GM21381 (cell line): ENCODE measurements around the gene ZNF268.

Experiments
- ATAC-seq: cut with Tn5 transposase; IDR thresholded peaks from one replicate; pipeline ENCODE4 v1.9.1; 2021; ENCODE audit warnings: mild to moderate bottlenecking, moderate library complexity; ENCODE audit not compliant: unreplicated experiment

ZNF268 gene

GRCh38 chr12:133181238-133181959 lies at the start of gene ZNF268:
Gene ZNF268, plus strand, starts transcription at chr12:133181495. Its CDS starts 503 bp downstream, at chr12:133181998.
- ATAC-seq: peak; percentile 93

GRCh38 chr12:133135747-133136146 lies 45.5 kb upstream of the ZNF268 start:
- ATAC-seq: no peak

GRCh38 chr12:133145981-133146380 lies 35.3 kb upstream of the ZNF268 start:
- no peak for ATAC-seq

GRCh38 chr12:133156125-133156690 lies 25.1 kb upstream of the ZNF268 start:
- ATAC-seq: no peak

- ATAC-seq: no peak
Measured at GRCh38 chr12:133165776-133166175, 15.5 kb upstream of the ZNF268 start.

GRCh38 chr12:133172491-133172890 lies 8.8 kb upstream of the ZNF268 start:
- no peak for ATAC-seq

- no peak for ATAC-seq
Measured at GRCh38 chr12:133174901-133175300, 6.4 kb upstream of the ZNF268 start.

- ATAC-seq: no peak
Measured at GRCh38 chr12:133180669-133181068, 626 bp upstream of the ZNF268 start.

- ATAC-seq: no peak
Measured at GRCh38 chr12:133190176-133190575, 8.9 kb downstream of the ZNF268 start.

GRCh38 chr12:133192847-133193246 lies 11.6 kb downstream of the ZNF268 start:
- no peak for ATAC-seq

GRCh38 chr12:133201888-133202287 lies 20.6 kb downstream of the ZNF268 start:
- no peak for ATAC-seq

- no peak for ATAC-seq
Measured at GRCh38 chr12:133202493-133203343, 21.4 kb downstream of the ZNF268 start.

- no peak for ATAC-seq
Measured at GRCh38 chr12:133203344-133204263, 22.3 kb downstream of the ZNF268 start.

GRCh38 chr12:133204264-133204603 lies 22.9 kb downstream of the ZNF268 start:
- ATAC-seq: no peak

GRCh38 chr12:133206390-133206789 lies 25.1 kb downstream of the ZNF268 start:
- ATAC-seq: no peak

GRCh38 chr12:133215724-133216123 lies 34.4 kb downstream of the ZNF268 start:
- no peak for ATAC-seq

GRCh38 chr12:133217219-133217618 lies 35.9 kb downstream of the ZNF268 start:
- no peak for ATAC-seq

GRCh38 chr12:133220521-133220920 lies 39.2 kb downstream of the ZNF268 start:
- ATAC-seq: no peak

- no peak for ATAC-seq
Measured at GRCh38 chr12:133221241-133221640, 39.9 kb downstream of the ZNF268 start.

GRCh38 chr12:133222211-133222610 lies 40.9 kb downstream of the ZNF268 start:
- ATAC-seq: no peak

- no peak for ATAC-seq
Measured at GRCh38 chr12:133225527-133225926, 44.2 kb downstream of the ZNF268 start.
